HuH-7.5 (cell line): ENCODE measurements around the gene LRRC15.
A peak's percentile ranks its signal among the peaks of the same experiment; 100 is the strongest.

Experiments used
- DNase-seq: peaks from one replicate; pipeline ENCODE4 v3.0.0; 2011; ENCODE audit warnings: low spot score

Gene LRRC15

GRCh38 chr3:194369522-194370279, at the start of gene LRRC15:
TSS of gene LRRC15 (minus strand) at chr3:194369743. CDS start at chr3:194361043, 8,700 bp downstream.
- peak; percentile 51 for DNase-seq

DNA sequence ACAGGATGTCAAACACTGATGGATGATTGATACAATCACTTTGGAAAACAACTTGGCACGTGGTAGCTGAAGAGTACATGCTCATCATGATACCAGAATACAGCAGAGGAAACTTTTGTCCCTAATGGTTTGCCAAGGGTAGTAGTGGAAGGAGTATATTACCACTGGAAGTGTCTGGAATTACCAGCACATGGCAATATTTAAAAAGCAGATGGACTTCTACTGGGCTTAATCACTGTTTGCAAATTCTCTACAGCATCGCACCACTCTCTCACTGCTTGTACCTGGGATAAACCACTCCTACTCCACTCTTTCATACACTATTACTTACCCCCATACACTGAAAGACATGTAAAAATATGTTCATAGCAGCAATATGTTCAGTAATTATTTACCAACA, 49.1 kb upstream of the LRRC15 start:
- no peak for DNase-seq

DNA sequence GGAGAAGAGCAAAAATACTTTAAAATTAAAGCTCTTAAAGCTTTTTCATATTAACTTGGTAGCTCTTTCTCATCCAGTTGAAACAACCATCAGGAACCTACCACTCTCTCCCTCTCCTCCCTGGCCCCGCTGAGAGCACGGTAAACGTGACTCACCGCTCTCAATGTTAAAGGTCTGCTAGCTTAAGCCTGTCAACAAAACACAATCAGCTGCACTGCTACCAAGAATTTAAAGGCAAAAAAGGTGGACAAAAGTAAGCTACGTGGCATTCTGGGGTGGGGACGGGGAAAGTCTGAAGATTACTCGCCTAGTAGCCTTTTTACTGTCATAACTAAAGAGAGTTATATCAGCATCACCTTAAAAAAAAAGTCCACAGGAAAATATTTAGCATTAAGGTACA, 37.9 kb upstream of the LRRC15 start:
- DNase-seq, result no peak

DNA sequence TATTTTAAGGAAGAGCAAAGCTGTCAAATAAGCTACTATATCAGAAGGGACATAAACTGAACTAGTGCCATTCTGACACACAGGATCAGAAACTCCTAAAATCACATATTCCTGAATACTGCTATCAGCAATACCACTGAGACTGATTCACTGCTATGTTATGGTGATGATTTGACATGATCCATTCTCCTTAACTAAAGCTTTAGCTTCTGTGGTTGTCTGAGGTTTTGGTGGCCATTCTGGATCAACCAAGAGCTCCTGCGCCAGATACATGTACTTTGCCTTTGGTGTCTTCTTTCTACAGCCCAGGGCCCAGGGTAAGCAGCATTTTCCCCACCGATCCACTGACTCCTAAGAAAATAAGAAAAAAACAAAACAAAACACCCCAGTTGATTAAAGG, 36.2 kb upstream of the LRRC15 start:
- DNase-seq, result no peak

GRCh38 chr3:194404365-194405140, 35.0 kb upstream of the LRRC15 start:
- DNase-seq, result no peak

DNA sequence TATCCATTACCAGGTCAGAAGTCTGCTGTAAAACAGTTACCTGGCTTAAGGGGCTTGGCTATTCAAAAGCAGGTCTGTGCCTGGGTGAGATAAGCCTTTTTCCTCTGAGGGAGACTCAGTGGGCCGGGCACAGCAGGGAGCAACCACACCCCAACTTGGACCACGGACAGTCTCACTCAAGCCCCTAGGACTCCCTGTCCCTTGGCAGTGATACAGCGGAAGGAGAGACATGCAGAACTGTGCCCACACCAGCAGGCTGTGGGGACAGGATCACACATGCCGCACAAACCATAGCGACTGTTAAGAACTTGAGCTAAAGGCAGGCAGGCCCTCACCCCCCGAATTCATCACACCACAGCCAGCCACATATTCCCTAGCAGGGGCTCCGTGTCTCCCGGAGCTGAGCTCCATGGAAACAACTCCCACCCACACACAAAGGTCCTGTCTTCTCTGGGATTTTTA, 32.4 kb upstream of the LRRC15 start:
- DNase-seq, result no peak

DNA sequence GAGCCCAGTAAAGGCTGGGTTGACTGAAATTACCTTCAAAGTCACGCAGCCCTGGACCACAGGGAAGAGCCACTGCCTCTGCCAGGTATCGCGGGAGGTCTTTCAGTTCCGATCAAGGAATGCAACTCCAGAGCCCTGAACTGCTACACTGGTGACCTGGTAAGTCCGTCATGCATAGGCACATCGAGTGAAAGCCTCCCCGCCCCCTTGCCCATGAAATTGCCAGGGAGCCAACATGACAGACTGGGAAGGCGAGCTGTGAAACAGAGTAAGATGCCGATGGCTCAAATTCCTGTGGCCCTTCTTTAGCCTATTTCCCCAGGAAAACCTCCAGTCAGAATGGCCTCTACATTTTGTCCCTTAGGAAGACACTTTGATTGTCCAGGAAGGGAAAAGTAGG, 31.8 kb upstream of the LRRC15 start:
- DNase-seq, result no peak

DNA sequence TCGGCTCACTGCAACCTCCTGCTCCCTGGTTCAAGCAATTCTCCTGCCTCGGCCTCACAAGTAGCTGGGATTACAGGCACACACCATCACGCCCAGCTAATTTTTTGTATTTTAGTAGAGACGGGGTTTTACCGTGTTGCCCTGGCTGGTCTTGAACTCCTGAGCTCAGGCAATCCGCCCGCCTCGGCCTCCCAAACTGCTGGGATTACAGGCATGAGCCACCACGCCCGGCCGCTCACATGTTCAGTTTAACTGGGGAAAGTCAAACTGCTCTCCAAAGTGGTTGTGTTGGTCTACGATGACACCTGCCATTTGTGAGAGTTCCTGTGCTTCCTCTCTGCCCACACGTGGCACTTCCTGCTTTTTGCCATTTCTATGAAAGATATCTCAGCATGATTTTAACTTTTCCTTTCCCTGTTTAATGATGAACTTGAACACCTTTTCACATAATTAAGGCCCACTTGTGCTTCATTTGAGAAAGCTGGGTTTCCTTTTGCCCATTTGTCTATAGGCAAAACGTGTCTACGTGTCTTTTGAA, 30.4 kb upstream of the LRRC15 start:
- DNase-seq, result no peak

GRCh38 chr3:194399166-194399565, 29.6 kb upstream of the LRRC15 start, which contains the start of gene GP5:
TSS of gene GP5 (minus strand) at chr3:194399266. CDS start at chr3:194398282, 984 bp downstream.
- DNase-seq, result no peak

DNA sequence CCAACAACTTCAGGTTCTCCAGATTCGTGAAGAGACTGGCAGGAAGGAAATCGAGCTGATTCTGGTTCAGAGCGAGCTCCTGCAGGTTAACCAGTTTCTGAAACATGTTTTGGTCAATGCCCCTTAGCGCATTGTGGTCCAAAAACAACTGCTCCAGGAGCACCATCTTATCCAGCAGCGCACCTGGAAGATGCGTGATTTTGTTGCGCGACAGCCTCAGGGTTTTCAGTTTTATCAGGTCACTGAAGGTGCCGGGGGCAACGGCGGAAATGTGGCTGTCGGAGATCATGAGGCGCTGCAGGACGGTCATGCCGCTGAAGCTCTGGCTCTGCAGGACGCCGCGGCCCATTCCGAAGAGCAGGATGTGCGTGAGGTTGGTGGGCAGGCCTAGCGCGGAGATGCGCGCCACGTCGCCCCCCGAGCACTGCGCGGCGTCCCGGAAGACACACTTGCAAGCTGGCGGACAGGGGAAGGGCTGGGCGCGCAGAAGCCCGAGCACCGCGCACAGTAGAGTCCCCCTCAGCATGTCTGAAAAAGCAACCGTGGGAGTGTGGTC, 28.3 kb upstream of the LRRC15 start:
- DNase-seq, result no peak

- no peak for DNase-seq
These were observed 27.6 kb upstream of the LRRC15 start for GRCh38 chr3:194396859-194397756.

- DNase-seq, result no peak
These were observed 27.0 kb upstream of the LRRC15 start for GRCh38 chr3:194396539-194396858.

DNA sequence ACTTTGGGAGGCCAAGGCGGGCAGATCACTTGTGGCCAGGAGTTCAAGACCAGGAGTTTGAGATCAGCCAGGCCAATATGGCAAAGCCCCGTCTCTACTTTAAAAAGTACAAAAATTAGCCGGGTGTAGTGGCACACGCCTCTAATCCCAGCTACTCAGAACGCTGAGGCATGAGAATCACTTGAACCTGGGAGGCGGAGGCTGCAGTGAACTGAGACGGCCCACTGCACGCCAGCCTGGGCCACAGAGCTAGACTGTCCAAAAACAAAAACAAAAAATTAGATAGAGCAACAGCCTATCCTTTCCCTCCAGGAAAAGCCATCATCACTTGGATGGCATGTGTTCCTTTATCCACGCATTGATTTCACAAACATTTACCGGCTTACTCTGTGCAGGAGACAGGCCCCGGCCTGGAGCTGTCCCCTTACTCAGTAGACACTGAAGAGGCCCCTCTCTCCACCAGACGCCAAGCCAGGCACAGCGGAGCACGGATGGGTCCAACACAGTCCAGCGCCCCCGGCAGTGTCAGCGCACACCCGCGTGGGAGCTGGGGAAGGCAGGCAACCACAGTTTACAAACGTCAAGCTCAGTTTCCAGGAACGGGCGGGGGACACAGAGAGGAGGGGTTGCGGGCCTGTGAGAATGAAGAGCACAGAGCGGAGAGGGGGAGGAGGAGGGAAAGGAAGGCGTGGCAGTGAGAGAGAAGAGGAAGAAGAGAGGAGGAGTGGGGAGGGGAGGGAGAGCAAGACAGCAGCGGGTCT, 26.4 kb upstream of the LRRC15 start:
- no peak for DNase-seq

DNA sequence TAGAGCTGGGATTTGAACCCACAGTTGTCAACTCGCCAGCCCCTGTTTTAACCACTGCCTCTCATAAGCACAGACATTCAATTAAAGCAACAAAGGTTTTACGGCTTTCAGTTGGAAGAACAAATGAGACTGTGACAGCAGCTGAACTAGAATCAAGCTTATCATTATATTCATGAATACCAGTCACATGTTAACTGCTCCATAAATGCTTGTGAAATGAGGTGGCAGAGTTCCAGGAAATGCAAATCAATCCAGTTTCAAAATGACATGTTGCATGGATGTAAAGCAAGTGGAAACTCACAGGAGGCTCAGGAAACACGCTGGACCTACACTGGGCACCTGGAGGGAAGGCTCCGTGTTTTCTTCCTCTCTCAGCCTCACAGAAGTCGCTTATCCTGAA, 25.7 kb upstream of the LRRC15 start:
- DNase-seq, result no peak

DNA sequence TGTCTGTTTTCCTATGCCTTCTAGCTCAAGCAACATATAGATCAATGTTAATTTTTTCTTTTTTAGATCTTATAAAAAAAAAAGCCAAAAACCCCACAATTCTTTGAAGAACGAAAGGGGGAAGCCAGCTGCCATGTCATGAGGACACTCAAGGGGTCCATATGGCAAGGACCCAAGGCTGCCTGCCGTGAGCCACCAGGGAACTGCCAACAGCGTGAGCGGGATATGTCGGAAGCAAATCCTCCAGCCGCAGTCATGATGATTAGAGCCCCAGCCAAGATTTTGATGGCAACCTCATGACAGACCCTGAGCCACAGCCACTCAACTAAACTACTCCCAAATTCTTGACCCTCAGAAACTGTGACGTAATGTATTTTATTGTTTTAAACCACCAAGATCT, 23.0 kb upstream of the LRRC15 start:
- no peak for DNase-seq

- no peak for DNase-seq
These were observed 21.3 kb upstream of the LRRC15 start for GRCh38 chr3:194390835-194391234.

DNA sequence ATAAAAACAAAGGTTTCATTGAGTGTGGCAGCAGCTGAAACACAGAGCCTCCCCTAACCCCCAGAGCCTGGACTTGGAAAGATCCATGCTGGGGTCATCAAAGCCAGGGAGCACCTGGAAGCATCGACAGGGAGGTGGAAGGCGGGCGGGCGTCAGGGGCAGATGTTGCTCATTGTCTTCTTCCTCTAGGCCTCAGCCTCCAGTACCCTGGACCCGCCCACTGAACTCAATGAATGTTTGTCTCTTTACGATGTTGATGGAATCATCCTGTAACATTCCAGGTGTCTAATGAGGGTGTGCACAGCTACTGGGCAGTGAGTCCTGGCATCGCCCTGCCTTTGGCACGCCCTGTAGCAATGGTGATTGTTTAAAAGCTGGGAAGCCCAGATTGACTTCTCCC, 19.7 kb upstream of the LRRC15 start:
- no peak for DNase-seq

DNA sequence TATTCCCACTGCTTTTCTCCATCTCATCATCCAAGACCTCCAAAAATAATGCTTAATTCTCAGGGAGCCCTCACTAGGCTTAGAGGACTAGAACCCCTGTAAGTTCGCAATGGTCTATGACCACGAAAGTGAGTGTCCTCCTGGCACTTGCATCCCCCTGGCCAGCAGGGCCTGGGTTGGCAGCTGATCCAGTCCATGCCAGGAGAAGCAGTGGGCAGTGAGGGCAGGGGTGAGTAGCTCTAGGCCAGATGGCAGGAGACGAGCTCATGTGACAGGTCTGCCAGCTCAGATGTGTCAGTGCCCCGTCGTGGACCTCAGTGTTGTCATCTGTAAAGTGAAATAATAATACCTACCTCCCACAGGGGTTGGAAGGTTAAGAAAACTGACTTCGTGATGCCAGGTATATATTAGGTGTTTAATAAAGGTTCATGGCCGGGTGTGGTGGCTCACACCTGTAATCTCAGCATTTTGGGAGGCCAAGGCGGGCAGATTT, 18.4 kb upstream of the LRRC15 start:
- no peak for DNase-seq

- DNase-seq, result no peak
These were observed 17.7 kb upstream of the LRRC15 start for GRCh38 chr3:194387276-194387675.

DNA sequence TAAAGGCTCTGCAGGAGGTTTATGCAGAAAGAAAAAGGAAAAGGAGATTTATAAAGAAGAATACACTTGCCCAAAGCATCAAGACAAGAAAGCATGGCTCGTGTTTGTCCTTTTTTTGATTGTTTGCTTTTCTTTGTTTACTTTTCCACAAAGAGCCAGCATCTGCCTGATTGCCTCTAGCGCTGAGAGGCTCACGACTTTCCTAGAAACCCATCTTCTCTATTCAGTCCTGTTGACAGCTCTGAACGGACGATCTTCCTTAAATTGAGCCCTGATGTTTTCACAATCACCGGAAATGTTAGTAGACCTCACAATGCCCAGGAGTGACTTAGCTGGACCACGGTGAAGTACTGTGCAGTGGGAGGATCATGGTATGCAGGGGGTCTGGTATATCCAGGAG, 17.1 kb upstream of the LRRC15 start:
- no peak for DNase-seq

GRCh38 chr3:194386066-194386465, 16.5 kb upstream of the LRRC15 start:
- DNase-seq, result no peak
